Bone marrow (tissue), 2 donors: ENCODE data around the gene SLC38A10.

Experiments used
- DNase-seq, 2 donors: peaks; one replicate each; lab custom pipeline; 2025; lab: John Stamatoyannopoulos, UW

Gene SLC38A10

GRCh38 chr17:81331527-81332043 lies 36.5 kb upstream of the SLC38A10 start:
- DNase-seq: no peak

- no peak for DNase-seq
These were observed 35.8 kb upstream of the SLC38A10 start for GRCh38 chr17:81330884-81331245.

GRCh38 chr17:81329927-81330883 lies 35.1 kb upstream of the SLC38A10 start:
- no peak for DNase-seq

GRCh38 chr17:81328978-81329926 lies 34.1 kb upstream of the SLC38A10 start:
- peak in 1 of 2 donors; percentile 45 for DNase-seq

- DNase-seq: no peak
These were observed 33.4 kb upstream of the SLC38A10 start for GRCh38 chr17:81328489-81328888.

- DNase-seq: no peak
These were observed 30.7 kb upstream of the SLC38A10 start for GRCh38 chr17:81325714-81326358.

- DNase-seq: no peak
These were observed 30.0 kb upstream of the SLC38A10 start for GRCh38 chr17:81324851-81325713.

- no peak for DNase-seq
These were observed 29.2 kb upstream of the SLC38A10 start for GRCh38 chr17:81324177-81324850.

- DNase-seq: no peak
These were observed 28.3 kb upstream of the SLC38A10 start for GRCh38 chr17:81323411-81323868.

GRCh38 chr17:81323083-81323369 lies 27.9 kb upstream of the SLC38A10 start:
- DNase-seq: no peak

GRCh38 chr17:81322271-81323082 lies 27.4 kb upstream of the SLC38A10 start:
- DNase-seq: no peak

GRCh38 chr17:81317961-81318605 lies 23.0 kb upstream of the SLC38A10 start:
- no peak for DNase-seq

GRCh38 chr17:81317530-81317821 lies 22.4 kb upstream of the SLC38A10 start:
- DNase-seq: no peak

GRCh38 chr17:81315885-81316391 lies 20.8 kb upstream of the SLC38A10 start:
- no peak for DNase-seq

GRCh38 chr17:81315129-81315884 lies 20.2 kb upstream of the SLC38A10 start:
- no peak for DNase-seq

GRCh38 chr17:81314398-81315081 lies 19.4 kb upstream of the SLC38A10 start:
- DNase-seq: no peak

GRCh38 chr17:81313776-81314397 lies 18.8 kb upstream of the SLC38A10 start:
- no peak for DNase-seq
